ENCODE data around the gene PPP1R12C.

GRCh38 chr19:55099557-55100506 is 17.6 kb downstream of the PPP1R12C start:
- TF ChIP-seq POLR2A (IDR thresholded peaks at IDR 0.05) (no peak), CTCF (IDR thresholded peaks at IDR 0.05) (no peak)

Data from tibial nerve (tissue), 3 donors.